HG03460 (cell line): Measurements from ENCODE around the gene C9orf72.

ENCODE experiments used
- ATAC-seq: cut with Tn5 transposase; IDR thresholded peaks from one replicate; pipeline ENCODE4 v1.9.1; 2021; ENCODE audit not compliant: unreplicated experiment

The C9orf72 gene

DNA sequence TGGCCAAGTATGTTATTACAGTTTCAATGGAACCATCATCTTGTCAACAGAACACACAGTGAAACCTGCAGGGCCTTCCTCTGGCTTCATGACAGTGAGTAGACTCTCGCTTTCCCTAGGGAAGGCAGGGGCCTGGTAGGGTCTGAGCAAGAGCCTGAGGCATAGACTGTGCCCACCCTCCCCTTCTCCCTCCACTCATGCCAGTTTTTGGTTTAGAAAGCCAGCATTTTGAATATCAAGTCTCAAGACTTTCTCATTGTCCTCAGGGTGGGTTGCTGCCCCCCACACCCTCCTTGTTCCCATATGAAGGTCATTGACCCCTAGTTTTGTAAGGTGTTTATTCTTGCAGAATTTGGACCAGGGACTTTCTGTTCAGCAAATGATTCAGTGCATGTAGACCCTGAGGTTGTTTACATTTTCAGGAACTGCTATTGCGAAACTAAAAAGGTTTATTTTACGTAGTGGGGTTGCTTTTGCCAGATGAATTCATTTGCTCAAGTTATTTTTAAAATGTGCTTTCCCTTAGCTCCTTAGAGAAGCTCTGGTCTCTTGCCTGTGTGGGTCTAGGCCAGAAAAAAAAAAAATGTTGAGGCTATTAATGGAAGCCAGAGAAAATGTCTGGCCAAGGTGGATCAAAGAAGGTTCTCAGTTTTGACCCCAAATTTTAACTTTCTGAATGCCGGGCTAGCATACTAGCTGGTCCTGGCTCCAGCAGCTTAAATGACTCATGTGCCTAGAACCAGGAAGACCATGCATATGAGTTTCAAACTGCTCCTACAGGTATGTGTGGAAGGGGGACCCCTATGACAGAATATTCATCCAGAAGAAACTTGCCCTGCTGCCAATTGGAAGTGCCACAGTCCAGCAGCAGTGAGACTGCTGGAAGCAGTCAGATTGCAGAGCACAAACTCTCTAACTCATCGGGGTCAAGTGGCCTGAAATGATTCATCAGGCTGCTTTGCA is 33.5 kb downstream of the C9orf72 start:
- peak; percentile 49 for ATAC-seq

DNA sequence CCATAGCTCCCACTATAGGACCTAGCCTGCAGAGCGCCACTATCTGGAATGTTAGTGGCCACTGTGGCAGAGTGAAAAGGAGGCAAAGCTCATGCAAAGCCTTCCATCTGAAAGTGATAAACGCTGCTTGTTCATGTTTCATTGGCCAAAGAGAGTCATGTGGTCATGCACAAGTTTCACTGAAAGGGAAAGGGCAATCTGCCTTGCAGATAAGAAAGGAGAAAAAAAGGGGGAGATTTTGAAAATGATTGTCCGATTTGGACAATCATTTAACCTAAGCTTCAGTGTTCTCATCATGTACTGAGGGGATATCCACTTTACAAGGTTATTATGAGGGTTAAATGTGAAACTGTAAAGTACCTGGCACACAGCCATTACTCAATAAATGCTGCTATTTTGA is 34.6 kb downstream of the C9orf72 start:
- peak; percentile 48 for ATAC-seq

DNA sequence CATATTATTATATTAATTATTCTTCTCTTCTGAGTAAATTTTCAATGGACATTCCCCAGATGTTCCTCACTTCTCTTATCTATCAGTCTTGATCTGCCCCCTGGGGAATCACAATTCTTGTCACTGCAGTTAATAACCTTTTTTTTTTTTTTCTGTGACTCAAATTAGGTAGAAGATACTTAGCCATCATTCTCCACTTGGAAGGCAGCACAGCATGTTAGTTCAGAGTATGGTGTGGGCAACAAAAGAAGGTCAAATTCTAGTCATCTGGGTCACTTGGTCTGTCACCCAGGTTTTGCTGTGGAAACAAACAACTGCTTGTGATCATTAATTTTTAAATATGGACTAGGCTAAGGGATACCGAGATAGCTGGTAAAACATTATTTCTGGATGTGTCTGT is 35.5 kb downstream of the C9orf72 start:
- ATAC-seq, result no peak

DNA sequence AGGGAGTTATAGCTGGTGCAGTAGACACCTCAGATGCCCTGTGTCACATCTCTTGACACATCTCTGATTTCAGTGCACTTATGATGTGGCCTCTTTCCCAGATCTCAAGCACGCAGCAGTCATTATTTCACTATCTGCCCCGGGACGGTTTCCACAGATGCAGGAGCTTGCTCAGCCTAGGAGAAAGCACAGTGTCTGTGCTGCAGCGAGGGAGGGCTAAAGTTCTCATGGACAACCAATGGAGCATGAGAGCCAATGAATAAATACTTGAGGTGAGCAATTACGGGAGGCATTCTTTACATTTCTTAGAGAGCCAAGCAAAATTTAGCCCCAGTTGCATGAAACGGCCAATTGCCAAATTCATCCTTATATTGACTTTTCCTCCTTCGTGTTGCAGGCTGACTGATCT is 36.2 kb downstream of the C9orf72 start:
- no peak for ATAC-seq

DNA sequence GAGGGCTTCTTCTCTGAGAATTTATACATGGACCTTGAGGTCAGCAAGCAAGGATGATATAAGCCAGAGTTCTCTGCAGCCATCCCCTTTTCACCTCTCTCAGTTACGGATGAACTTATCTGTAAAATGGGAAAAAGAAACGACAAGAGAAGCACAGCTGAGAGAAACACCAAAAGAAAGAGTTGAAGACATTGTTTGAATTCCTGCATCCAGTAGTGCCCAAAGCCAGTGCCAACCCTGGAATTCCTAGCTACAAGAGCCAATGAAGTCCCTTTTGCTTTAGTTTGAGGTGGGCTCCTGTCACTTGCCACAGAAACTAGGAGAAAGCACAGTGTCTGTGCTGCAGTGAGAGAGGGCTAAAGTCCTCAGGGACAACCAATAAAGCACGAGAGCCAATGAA is 37.1 kb downstream of the C9orf72 start:
- no peak for ATAC-seq

DNA sequence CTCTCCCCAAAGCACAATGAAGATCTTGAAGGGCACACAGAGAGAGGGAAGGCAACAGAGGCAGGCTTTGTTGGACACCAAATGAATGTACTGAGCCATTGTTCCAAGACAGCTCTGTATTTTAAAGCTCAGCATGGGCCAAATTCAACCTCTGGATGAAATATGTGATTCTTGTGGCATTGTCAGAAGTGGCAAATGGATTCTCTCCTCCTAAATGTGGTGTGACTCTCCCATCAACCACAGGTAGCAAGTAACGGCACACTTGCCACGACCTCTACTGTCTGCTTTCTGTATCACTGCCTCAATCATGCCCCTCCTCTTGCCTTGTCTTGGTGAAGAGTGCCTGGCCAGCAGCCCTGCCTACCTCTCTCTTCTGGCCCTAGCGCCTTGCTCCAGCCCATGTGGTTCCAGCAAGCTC is 37.6 kb downstream of the C9orf72 start:
- no peak for ATAC-seq

DNA sequence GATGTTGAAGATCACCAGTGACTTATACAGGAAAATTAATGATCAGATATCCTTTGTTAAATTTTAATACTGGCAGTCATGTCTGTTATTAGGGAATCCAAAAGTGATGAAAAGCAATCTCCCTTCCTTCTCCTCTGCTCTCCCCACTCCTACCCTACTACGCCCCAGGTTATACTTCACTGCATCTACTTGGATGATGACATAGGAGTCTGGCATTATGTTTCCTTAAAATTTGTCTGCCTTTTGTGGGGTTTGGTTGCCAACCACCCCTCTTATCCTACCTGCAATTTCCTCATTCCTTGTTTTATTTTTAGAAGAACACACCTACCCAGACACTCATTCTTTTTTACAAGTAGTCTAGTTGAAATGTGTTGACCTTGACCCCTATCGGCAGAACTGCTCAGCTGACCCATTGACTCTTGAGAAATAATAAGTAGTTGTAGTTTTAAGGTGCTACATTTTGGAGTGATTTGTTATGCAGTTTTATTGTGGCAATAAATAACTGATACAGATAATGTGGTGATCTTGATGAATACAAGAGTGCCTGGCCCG is 38.5 kb downstream of the C9orf72 start:
- no peak for ATAC-seq

DNA sequence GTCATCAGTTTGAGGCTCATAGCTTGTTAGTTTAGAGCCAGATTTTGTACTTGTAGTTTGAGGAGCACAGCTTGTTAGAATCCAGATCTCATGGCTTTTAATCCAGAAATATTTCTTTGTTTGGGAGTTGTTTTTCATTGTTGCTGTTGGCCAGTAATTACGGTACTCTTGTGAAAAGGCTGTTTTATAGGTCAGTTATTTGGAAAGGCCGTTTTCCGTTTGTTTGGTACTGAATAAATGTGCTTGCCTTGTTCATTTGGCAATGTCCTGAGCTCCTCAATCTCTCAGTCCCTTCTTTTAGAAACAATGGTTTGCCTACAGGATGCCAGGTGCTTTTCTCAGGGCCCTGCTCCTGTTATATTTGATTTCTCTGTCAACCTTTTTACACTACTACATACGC is 39.1 kb downstream of the C9orf72 start:
- ATAC-seq, result no peak

DNA sequence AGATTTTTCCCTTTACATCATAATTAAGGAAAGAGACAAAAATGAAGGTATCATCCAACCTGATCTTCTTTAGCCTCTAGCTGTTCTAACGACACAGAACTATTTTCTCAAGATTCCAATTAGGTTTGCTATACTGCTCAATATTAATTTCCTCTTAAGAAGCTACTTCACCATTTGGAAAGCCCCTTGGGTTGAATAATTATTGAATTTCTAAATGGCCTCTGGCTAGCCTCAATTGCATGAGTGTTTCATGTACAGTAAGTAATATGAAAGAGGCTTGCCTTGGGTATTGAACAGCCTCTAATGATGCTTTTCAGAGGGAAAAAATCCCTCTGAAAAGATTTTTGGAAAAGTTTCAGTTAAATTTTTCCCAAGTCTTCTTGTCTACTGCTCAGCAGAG is 40.0 kb downstream of the C9orf72 start:
- no peak for ATAC-seq

DNA sequence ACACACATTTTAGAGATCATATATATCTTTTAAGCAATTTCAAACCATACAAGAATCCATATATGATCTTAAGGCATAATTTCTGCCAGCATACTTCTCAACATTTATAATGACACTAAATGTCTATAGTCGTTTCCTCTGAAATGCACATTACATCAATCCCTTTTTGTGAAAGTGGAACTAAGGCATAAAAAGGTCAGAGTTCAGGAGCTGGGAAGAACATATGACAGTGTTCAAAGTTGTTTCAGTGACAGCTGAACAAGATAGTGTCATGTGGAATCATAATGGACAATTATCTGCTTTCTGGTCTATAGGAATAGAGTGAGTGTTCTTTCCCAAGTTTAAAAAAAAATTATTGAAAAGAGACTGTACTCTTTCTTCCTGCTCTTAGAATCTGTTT is 41.2 kb downstream of the C9orf72 start:
- ATAC-seq, result no peak

DNA sequence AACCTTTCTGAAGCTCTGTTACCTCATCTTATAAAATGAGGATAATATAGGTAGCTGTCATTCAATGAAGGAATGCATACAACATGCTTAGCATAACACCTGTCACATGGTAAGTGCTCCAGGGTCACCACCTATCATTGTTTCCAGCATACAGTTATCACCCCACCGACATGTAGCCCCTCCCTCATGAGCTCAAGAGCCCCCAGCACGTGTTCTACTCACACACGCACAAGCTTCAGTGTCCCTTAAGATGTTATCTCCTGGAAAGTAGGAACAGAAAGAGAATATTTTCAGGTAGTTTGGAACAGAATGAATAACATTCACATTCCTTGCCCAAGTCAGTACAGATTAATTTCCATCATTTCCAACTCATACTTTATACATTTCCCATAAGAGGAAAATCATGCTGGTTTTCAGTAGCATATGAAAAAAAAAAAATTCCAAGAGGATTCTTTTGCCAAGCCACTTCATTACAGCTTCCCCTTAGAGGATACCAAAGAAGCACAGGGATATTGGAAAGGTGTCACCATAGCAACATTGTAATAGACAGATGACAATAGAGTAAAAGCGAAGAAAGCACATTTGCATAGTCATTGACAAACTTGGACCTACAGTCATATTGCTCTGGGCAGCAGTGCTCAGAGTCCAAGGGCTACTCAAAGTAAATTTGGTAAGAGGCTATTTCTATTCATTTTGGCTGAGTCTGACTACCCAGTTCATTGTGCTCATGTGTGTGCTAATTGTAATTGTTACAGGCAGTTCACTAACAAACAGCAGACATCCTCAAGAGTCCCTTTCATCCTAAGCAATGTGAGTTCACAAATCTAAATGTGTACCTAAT is 42.1 kb downstream of the C9orf72 start:
- ATAC-seq, result no peak

DNA sequence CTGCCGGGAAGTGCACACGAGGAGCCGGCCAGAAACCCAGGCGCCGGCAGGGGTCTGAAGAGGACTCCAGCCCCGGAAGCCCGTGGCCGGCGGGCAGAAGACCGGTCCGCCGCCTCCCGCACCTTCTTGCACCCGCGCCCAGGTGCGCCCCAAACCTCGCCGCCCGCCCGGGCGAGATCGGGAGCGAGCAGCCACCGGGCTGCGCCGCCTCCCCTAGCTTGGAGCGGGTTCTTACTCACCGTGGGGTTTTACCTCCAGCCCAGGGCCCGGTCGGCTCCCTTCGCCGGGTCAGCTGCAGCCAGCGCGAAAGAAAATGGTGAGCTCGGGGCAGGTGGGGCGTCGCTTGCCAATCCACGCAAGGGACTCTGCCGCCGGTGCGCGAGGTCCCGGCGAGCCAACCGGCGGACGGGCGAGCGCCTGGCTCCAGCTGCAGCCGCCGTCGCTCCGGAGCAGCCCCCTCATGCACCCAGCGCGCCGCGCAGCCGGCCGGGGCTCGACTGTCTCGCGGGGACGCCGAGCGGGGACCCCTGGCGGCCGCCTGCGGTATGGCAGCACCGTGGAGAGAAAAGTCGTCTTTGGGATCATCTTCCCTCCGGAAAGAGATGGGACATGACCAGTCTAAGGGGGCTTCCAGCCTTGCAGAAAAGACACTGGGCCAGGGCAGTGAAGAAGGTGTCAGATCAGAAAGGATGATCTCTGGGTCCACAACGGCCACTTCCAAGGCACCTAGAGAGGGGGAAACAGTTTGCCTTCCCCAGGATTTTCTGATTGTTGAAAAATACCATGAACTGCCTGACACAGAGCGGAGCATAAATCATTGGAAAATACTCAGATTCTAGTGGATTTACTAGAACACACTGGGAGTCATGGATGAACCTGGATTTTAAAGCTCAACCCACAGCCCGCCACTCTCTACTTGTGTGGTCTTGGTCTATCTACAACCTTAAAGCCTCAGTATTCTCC is 43.7 kb downstream of the C9orf72 start, which contains the start of gene MOB3B:
TSS of gene MOB3B (minus strand) at position 499 of the 963 bp plus-strand sequence. CDS start 74,264 bp downstream, outside the sequence.
- ATAC-seq, result peak; percentile 76

DNA sequence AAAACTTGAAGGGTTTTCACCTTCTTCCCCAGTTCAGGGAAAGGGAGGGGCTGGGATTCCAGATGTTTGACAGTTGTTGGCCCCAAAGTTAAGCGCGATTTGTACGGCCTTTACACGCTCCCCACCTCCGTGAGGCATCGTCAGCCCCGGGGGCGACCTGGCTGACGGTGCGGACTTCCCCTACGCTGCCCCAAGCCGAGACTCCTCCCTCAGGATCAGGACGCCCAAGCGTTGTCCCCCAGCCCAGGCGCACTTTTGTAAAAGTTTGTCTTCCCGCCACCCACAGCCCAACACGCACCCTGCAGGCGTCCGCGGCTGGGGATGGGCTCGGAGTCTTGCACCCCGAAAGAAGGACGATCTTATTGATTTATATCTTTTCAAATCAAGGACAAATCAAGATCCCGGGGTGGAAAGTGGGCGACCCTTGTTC is 44.4 kb downstream of the C9orf72 start:
- ATAC-seq, result peak; percentile 50

DNA sequence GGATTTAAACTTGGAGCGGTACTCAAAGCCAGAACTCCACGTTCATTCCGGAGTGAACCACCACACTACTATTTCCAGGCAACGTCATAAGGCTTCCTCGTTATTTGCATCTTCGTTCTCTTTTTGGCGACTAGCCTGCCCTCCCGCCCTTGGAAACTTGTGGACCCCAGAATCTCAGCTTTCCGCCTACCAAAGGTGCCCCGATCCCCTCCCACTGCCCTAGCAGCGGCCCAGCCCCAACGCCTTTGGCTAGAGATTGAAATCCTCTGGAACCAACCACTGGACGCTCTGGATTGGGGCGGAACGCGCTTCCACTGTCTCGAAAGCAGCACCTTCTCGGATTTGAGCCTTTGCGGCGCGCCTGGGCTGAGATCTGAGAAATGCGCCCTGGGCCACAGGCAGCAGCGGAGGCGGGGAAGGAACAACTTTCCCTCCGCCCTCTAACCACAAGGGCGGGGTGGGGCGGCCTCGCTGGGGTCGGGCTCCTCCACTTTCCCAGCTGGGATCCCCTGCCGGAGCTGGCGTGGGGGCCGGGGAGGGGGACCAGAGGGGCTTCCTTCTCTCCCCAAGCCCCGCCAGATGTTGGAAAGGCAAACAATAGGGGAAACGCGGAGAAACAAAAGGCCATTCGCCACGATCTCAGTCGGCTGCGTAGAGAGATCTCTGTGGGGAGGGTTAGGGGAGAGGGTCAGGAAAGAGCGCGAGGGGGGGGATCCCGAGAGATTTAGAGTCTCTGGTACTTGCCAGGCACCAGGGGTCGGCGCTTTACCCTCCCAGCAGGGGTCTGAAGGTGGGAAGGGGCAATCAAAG is 45.0 kb downstream of the C9orf72 start:
- peak; percentile 50 for ATAC-seq

DNA sequence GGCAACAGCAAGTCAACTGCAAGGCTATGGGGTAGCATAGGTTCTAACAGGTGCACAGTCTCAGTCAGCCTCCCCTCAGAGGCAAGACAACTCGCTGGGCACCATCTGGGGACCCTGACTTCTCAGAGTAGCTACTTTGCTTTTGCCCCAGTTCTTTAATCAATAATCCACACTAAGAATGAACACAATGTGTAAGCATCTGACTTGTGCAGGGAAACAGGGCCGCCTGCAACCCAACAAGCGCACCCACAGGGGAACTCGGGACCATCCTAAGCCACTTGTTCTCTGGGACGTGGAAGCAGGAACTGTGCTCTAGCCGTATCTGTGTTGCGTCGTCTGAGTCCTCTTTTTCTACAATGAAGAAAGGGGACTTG is 45.6 kb downstream of the C9orf72 start:
- no peak for ATAC-seq

DNA sequence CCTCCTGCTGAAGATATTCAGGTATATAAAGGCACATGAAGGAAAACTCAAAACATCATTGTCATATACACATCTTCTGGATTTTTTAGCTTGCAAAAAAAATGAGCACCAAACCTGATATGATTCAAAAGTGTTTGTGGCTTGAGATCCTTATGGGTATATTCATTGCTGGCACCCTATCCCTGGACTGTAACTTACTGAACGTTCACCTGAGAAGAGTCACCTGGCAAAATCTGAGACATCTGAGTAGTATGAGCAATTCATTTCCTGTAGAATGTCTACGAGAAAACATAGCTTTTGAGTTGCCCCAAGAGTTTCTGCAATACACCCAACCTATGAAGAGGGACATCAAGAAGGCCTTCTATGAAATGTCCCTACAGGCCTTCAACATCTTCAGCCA is 49.0 kb downstream of the C9orf72 start, which contains the start of gene IFNK:
TSS of gene IFNK (plus strand) at position 55 of the 400 bp plus-strand sequence. CDS start at position 102, 47 bp downstream.
- no peak for ATAC-seq

DNA sequence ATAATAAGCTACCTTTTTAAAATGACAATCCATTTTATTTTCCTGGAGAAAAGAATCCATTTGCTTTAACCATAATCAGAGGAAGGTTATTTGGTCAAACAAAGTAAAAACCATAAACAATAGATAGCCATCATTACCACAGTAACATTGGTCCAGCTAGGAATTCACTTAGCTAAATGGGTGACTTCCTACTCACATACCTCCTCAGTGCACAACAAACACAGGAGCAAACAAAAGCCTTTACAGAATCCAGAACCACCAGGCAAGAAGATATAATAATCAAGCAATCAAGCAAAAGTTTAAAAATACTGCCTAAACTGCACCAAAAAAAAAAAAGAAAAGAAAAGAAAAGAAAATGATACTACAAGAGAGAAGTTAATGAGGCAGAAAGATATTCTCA is 50.1 kb downstream of the C9orf72 start:
- no peak for ATAC-seq

DNA sequence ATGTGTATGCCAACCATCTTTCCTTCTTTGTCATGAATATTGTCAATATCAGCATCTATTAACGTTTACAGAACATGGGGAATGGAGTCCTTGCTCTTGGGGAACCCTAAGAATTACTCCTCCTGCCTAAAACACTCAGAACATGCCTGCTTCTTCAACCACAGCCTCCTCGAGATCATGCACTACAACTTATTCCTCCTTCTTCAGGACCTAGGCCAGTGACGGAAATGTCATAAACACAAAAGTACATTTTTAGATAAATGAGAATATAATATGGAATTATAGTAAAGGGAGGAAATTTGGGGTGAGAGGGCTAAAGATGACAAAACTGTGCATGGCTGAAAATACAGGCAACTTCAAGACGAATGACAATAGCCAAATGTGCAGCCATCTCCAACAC is 52.3 kb downstream of the C9orf72 start:
- no peak for ATAC-seq
